Tibial nerve (tissue), 4 donors: ENCODE results near the gene BIRC2.

ENCODE experiments used
- EP300 ChIP-seq, 2 donors: sonication (generic); formaldehyde crosslinking; IDR thresholded peaks; one replicate each; pipeline ENCODE4 v1.6.1; 2017; ENCODE audit warnings: antibody characterized with exemption in 2 of 2, mild to moderate bottlenecking in 1 of 2
- POLR2A ChIP-seq, 2 donors: fragments of 450-650 bp; IDR thresholded peaks; one replicate each; pipeline ENCODE4 v1.6.1; 2017; ENCODE audit warnings: antibody characterized with exemption in 2 of 2, mild to moderate bottlenecking in 2 of 2, moderate library complexity in 2 of 2
- TF ChIP-seq, protein P1 (sequence below), 5 experiments: fragments of 200-600 bp in 3 of 5; fragments of 450-650 bp in 2 of 5; sonication (generic) in 3 of 5; IDR thresholded peaks; one replicate each; pipeline ENCODE4 v1.5.1; 2016 to 2019; ENCODE audit warnings: antibody characterized with exemption in 5 of 5, mild to moderate bottlenecking in 3 of 5, moderate library complexity in 2 of 5

DNA sequence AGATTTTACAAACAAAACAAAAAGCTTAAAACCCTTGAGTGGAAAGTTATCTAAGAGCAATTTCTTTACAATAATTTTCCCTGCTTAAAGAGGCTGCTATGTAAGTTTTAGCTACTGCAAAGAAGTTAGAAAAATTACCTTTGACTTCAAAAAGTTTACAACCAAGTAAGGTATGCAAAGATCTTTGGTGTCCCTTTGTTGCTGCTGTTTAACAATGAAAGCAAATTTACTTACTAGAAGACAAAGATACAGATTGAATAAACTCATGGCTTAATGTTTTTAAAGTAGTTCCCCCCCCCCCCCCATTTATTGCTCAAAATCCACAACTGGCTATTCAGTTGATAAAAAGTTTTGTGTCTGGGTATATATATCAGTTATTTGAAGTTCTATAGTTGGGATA is 79.6 kb downstream of the BIRC2 start:
- TF ChIP-seq, protein P1, sequence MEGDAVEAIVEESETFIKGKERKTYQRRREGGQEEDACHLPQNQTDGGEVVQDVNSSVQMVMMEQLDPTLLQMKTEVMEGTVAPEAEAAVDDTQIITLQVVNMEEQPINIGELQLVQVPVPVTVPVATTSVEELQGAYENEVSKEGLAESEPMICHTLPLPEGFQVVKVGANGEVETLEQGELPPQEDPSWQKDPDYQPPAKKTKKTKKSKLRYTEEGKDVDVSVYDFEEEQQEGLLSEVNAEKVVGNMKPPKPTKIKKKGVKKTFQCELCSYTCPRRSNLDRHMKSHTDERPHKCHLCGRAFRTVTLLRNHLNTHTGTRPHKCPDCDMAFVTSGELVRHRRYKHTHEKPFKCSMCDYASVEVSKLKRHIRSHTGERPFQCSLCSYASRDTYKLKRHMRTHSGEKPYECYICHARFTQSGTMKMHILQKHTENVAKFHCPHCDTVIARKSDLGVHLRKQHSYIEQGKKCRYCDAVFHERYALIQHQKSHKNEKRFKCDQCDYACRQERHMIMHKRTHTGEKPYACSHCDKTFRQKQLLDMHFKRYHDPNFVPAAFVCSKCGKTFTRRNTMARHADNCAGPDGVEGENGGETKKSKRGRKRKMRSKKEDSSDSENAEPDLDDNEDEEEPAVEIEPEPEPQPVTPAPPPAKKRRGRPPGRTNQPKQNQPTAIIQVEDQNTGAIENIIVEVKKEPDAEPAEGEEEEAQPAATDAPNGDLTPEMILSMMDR (IDR thresholded peaks at IDR 0.05): no peak
- TF ChIP-seq POLR2A (IDR thresholded peaks at IDR 0.05) (no peak), EP300 (IDR thresholded peaks at IDR 0.05) (no peak)
